ENCODE measurements around the gene CASTOR1.

DNA sequence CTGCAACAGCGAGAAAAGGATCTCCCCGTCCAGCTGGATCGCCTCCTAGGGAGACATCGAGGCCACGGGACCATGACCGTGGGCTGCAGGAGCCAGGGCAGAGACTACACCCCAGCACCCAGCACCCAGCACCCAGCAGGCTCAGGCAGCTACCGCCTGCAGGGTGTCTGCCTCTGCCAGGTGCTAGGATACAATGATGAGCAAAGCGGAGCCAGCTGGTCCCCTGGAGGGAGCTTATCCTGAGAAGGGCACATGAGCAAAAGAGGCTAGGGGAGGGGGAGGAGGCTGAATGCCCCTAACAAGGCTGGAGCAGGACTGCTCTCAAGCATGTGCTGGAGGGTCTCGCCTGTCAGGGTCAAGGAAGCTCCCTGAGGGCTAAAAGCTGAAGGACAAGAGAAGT lies 4.8 kb upstream of the CASTOR1 start:
- TF ChIP-seq FOS (IDR thresholded peaks at IDR 0.05; ENCODE audit: borderline replicate concordance, insufficient read depth, low read length) (no peak), EZH2 (IDR thresholded peaks at IDR 0.05; ENCODE audit: borderline replicate concordance, low read depth, low read length, severe bottlenecking) (no peak), POLR2A (IDR thresholded peaks at IDR 0.05; ENCODE audit: low read depth, low read length) (no peak), POLR2AphosphoS5 (IDR thresholded peaks at IDR 0.05; ENCODE audit: insufficient read depth, low read depth, low read length) (no peak), JUN (IDR thresholded peaks at IDR 0.05; ENCODE audit: borderline replicate concordance, insufficient read depth, insufficient read length, low read depth) (no peak)
- TF ChIP-seq, protein P1, sequence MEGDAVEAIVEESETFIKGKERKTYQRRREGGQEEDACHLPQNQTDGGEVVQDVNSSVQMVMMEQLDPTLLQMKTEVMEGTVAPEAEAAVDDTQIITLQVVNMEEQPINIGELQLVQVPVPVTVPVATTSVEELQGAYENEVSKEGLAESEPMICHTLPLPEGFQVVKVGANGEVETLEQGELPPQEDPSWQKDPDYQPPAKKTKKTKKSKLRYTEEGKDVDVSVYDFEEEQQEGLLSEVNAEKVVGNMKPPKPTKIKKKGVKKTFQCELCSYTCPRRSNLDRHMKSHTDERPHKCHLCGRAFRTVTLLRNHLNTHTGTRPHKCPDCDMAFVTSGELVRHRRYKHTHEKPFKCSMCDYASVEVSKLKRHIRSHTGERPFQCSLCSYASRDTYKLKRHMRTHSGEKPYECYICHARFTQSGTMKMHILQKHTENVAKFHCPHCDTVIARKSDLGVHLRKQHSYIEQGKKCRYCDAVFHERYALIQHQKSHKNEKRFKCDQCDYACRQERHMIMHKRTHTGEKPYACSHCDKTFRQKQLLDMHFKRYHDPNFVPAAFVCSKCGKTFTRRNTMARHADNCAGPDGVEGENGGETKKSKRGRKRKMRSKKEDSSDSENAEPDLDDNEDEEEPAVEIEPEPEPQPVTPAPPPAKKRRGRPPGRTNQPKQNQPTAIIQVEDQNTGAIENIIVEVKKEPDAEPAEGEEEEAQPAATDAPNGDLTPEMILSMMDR (IDR thresholded peaks at IDR 0.05; ENCODE audit: extremely low read depth in 1 of 2, insufficient read depth in 1 of 2, low read depth in 1 of 2, low read length in 2 of 2), result no peak

Data from endothelial cell of umbilical vein (primary cell).